ENCODE results near the gene AUTS2.
A peak's percentile ranks its signal among the peaks of the same experiment; 100 is the strongest.

AUTS2 gene

DNA sequence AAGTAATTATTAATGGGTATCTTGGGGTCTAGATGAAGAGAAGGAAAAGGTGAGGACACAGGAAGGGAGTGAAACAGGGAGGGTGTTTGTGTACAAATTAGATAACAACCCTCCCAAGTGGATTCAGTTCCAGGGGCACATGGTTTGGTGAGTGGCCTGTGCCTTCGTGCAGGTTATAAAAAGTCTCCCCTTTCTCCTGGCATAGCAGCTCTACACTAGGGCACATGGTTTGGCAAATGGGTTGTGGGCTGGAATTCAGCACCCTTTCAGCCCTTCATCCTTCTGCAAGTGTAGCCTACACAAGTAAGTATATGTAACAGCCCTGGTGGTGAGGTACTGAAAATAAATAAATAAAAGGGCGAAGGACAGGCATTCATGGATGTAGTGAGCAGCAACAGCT is 359.4 kb downstream of the AUTS2 start:
- no peak for DNase-seq

GRCh38 chr7:69959789-69960499 is 361.7 kb downstream of the AUTS2 start:
- peak; percentile 26 for DNase-seq

DNA sequence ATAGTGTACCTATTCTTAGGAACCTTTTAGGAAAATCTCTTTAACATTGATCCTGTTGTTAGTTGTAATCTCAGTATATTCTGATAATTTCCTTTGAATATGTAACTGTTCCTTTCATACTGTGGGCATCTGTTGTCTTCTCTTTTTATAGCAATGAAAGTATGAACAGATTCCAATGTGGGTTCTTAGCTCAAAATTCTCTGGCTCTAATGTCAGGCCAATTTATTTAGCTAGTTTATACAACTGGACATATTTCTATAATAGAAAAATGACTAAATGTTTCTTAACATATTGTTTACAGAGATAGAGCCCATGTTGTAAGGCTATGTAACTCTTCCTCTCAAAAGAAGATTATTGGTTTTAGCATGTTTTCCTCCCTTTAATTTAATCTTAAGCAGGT is 363.2 kb downstream of the AUTS2 start:
- no peak for DNase-seq

DNA sequence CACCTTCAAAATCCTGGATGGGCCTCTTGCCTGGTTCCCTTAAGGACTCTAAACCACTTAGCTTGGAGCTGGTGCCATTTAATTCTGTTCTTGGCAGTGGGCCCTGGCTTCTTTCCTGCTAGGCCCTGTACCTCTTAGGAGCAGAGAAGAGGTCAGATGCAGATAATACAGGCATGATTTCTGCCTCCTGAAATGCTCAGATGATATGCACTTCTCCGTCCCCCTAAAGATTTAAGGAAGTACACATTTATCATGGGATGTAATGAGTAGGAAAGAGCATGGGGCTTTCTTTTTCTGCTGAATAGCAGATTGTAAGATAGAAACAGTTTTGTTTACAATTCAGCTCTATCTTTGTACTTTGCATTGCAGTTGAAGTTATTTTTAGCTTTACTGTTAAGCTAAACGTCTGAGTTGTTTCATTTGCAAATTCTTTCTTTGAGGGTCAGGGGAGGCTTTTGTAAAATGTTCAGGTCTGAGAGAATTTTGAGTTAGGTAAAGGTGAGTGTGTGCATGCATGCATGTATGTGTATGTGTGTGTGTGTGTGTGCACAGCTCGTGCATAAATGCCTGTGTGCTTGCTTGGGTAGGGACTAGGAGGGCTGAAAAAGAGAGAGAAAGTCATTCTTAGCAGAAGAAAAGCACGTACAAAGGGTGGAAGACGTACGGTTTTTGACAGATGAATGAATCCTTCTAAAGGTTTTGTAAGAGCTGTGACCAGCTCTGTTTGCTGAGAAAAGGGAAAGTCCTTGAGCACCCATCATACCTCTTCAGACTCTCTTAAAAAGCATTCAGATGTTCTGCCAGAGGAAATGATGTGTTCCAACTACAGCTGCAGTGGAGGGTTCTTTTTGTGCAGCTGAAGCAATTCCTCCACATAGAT is 364.2 kb downstream of the AUTS2 start:
- DNase-seq, result no peak

GRCh38 chr7:69963393-69963792 is 365.1 kb downstream of the AUTS2 start:
- no peak for DNase-seq

DNA sequence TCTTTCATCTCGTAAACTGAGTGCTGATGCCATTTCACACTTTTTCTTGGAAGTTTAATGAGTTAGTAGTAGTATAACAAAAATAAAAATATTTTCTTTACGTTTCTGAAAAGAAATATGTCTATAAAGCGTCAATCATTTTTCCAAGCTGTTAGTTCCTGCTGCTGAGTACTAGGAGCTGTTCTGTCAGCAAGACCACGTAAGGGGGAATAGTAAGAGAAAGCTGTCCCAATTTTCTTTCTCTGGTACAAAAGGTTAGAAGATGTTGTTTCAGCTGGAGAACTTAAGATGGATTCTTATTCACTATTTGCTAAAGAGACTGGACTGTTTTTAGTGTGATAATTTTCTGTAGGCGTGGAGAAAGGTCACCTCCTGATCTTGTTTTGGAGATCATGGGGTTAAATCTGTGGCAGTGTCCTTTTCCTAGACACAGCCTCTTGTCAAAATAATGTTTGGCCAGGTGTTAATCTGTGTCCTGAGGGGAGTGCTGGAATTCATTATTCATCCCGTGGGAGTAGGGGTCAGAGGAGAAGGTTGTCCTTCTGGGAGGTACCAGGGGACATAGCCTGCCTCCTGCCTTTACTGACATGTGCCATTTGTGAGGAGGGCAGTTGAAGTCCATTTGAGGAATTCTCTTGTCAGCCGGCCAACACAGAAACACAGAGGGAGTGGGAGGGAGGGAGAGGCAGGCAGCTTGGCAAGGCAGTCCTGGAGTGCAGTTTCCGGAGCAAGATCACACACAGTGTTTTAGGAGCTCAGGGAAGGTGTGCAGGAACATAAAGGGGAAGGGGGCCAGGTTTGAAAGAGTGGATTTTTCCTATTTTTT is 368.7 kb downstream of the AUTS2 start:
- DNase-seq, result peak; percentile 11

DNA sequence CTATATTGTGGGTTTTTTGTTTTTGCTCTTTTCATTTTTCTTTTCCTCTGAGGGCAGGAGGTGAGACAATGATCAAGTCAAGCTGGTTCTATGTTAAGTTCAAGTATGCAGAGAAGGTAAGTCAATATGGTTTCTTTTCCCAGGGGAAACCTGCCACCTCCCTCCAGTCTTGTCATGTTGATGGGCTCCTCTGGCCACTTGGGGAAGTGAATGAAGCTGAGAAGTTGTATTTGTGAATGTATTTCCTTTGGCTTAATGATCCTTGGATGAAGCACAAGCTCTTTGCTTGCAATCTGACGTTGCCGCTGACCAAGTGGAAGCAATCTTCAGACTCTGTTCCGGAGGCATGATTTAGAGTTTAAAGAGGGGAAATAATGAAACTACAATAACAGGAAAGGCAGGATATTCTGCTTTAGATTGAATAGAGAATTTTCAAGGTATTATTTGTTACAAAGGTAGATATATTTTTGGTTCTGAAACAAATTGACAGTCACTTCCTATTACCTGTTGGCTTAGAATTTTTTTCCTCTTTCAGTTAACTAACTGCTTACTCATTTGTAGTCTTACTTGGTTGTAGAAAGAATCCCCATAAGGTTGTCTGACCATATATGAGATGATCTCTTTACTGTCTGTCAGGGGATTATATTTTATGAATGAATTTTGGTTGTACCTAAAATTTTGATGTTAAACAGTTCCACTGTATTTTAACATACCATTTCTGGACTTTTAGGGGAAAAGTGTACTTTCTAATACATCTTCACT is 369.6 kb downstream of the AUTS2 start:
- DNase-seq, result no peak

DNA sequence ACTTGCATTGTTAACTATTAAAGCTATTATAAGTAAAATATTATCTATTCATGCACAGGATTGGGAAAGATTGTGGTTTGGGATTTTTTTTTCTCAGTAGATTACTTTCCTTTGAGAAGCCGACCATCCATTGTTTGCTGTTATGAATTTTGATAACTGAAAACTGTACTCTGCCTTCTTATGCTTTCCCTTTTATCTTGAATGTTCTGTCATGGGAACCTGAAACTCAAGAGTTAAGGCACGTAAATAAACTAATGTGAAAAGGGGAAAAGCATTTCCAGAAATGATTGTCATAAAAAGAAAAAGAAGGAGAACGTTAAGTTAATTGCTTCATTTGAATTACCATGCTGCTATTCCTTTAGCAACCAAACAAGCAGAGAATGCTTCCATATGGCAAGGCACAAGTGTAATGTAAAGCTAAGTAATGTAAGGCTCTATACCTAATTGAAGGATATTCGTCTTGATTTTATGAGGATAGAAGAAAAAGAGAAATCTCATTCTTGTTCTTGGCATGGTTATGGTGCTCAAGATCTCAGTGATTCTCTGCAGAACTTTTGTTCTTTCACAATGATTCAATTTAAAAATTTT is 370.8 kb downstream of the AUTS2 start:
- DNase-seq, result no peak

- DNase-seq, result no peak
These were observed 383.4 kb downstream of the AUTS2 start for GRCh38 chr7:69981646-69982045.

- DNase-seq, result peak; percentile 58
These were observed 383.9 kb downstream of the AUTS2 start for GRCh38 chr7:69982197-69982596.

- no peak for DNase-seq
These were observed 391.3 kb downstream of the AUTS2 start for GRCh38 chr7:69989551-69989950.

DNA sequence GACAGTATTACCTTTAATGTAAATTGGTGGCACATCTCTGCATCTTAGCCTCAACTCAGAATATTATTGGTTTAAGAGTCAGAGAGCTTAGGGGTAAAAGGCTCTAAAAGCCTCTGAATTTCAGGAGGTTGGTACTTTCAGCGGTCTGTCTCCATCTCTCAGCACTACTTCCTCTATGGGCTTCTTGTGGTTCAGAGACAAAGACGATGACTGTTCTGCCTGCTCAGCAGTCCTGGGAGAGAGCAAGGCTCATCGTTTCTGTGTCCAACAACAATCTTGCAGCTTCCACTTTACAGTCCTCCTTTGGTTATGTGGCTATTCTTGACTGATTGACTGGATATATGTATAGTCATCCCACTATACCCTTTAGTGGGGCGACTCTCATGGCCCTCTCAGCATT is 394.7 kb downstream of the AUTS2 start:
- no peak for DNase-seq

GRCh38 chr7:69994218-69994617 is 395.9 kb downstream of the AUTS2 start:
- DNase-seq, result no peak

DNA sequence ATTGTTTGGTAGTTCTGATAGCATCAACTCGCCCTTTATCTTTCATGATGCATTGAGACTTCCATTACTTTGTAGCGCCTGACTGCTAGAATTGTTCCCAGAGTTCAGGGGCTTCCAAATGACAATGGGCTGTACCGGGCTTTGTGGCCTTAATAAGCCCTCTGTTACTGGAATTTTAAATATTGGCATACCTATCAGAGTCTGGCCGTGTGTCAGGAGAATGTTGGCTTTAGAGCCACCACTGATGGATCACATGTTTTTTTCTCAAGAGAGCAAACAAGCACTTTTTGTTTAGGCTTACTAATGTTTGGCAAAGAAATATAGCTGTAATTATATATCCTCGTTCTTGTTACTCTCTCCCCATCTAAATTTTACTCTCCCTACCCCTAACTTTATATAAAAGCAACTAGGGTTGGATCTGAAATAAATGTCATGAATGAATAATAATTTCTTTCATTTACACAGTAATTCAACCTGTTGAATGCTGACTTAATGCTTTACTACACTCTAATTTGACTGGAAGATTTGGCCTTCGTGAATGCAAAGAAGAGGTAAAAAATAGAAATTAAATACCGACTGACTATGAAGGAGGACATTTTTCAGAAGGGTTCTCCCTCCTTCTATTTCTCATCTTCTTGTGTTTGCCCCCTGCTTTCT is 396.7 kb downstream of the AUTS2 start:
- no peak for DNase-seq

DNA sequence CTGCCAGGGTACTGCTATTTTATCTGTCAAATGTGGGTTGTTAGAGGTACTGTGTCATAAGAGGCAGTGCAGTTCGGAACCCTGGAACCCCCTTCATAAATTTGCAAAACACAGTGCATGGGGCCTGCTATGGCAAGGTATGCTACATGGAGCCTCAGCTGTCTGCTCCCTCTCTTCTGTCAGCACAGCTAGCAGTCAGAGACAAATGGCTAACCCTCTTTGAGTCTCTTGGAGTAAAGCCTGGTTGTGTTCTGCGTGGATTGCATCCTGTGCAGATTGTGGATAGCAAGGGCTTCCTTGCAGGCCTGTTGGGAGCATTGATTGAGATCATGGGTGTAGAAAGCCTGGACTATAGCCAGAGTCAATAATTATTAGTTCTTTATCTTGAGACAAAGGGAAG is 397.8 kb downstream of the AUTS2 start:
- no peak for DNase-seq

DNA sequence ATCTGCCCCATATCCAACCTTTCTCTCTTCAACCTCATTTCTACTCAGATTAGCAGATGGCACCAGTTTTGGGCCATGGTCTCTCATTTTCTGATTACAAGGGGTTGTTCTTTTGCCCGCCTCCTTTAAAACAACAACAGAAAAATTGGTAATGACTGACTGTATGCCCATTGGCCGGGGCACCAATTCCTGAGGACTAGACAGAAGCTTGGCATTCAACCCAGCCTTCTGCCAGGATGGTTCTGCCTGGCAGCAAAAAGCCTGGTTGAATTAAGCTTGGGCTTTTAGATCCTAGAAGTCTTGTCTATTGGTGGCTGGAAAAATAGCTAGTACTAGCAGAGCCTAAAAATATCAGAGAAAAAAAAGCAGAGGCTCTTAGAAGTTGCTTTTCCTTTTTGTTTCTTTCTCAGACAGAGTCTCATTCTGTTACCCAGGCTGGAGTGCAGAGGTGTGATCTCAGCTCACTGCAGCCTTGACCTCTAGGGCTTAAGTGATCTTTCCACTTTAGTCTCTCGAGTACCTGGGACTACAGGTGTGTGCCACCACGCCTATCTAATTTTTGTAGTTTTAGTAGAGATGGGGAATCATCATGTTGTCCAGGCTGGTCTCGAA is 402.6 kb downstream of the AUTS2 start:
- no peak for DNase-seq

DNA sequence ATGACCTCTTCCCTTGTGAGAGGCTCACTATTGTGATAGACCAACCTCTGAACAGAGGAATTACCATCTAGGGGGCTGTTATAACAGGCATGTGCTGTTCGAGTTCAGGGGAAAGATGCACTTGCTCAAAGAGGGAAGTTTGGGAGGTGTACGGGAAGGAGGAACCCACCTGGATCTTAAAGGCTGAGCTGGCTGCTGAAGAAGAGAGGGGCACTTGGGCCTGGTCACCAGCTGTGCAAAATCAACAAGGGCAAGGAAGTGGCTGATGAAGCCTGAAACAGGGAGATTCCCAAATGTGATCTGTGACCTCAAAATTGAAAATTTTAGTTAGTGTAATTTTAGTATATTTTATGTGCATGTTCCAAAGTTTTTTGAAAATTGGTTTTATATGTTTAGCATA is 407.2 kb downstream of the AUTS2 start:
- no peak for DNase-seq

- peak; percentile 26 for DNase-seq
These were observed 407.6 kb downstream of the AUTS2 start for GRCh38 chr7:70005891-70006260.

DNA sequence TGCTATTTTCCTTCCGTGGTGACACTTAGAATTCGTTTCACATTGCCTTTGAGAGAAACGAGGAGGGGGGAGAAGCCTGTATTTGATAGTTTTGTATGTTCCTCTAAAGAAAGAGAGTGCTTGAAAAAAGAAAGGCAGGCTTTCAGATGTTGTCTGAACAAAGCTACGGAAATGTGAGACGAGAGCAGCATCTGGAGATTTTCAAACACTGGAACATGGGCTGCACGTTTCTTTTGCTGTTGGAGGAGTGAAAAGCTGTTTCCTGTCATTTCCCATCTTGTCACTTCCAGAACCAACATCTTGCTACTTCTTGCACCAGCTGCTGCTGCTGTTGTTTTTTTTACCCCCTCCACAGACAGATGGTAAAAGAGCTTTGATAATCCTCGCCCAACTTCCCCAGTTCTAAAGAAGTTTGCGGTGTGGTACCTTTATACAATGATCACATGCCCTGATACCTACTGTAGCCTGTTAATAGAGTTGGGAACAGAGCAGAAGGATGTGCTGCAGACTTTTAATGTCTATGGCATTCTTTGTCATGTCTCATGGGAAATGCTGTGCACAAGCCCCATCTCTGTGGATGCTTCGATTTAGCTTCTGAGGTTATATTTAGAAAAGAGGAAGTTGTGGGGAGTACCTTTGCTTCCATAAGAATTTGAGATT is 408.1 kb downstream of the AUTS2 start:
- DNase-seq, result peak; percentile 34

DNA sequence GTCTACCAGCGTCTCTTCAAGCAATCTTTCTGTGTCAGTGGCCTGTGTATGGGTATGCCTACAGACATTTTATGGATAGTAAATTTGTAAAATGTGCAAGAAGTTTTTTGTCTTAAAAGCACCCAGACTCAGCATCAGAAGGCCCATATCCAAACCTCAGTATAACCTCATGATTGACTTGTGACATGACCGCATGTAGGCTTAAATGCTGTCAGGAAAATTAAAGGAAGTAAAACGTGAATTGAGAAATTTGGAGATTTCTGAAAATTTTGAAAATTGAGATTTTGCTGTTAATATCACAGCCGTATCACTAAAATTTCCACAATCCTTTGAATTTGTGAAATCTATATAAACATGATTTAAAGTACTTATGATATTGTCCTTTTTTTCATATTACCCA is 410.2 kb downstream of the AUTS2 start:
- no peak for DNase-seq

All from fibroblast of skin of right biceps (primary cell).